ENCODE results near the gene SOCS3.

DNA sequence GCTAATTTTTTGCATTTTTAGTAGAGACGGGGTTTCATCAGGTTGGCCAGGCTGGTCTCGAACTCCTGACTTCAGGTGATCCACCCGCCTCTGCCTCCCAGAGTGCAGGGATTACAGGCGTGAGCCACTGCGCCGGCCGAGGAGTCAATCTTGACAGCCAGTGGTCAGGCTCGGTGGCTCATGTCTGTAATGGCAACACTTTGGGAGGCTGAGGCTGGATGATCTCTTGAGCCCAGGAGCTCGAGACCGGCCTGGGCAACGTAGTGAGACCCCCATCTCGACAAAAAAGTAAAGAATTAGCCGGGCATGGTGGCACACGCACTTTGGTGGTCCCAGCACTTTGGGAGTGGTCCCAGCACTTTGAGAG is 18.0 kb upstream of the SOCS3 start:
- TF ChIP-seq CTCF (IDR thresholded peaks at IDR 0.05) (no peak), REST (IDR thresholded peaks at IDR 0.05; ENCODE audit: insufficient read depth in 1 of 2, low read depth in 2 of 2, low read length in 1 of 2) (no peak), POLR2AphosphoS5 (IDR thresholded peaks at IDR 0.05; ENCODE audit: low read depth, low read length) (no peak)
